H9 (cell line): ENCODE measurements around the gene APPL2. TPM values are rescaled to one million over a fixed set of nuclear protein-coding genes. Genes with fewer than 3 reads are reported as not detected.

Experiments used
- DNase-seq: peaks from one replicate; pipeline ENCODE4 v3.0.0-alpha.2; 2017
- H2AFZ ChIP-seq: one replicate; pipeline ENCODE4 v1.6.1; 2013; ENCODE audit warnings: mild to moderate bottlenecking, low read length, control low read depth, moderate library complexity
- H2AK5ac ChIP-seq: 2 replicates; pipeline ENCODE4 v1.6.1; 2013; ENCODE audit warnings: low read length, control low read depth, mixed read lengths; ENCODE audit not compliant: insufficient read length
- H2BK120ac ChIP-seq: one replicate; pipeline ENCODE4 v1.6.1; 2013; ENCODE audit warnings: low read depth, mild to moderate bottlenecking, low read length, control low read depth, inconsistent platforms; ENCODE audit not compliant: poor library complexity, severe bottlenecking
- H2BK12ac ChIP-seq: 2 replicates; pipeline ENCODE4 v1.6.1; 2013; ENCODE audit warnings: low read length, control low read depth, mixed read lengths, low read depth; ENCODE audit not compliant: insufficient read length
- H2BK15ac ChIP-seq: 2 replicates; pipeline ENCODE4 v1.6.1; 2013; ENCODE audit warnings: low read depth, low read length, control low read depth
- H2BK20ac ChIP-seq: one replicate; pipeline ENCODE4 v1.6.1; 2013; ENCODE audit warnings: low read depth, mild to moderate bottlenecking, low read length, control low read depth, inconsistent platforms; ENCODE audit not compliant: poor library complexity, severe bottlenecking
- H2BK5ac ChIP-seq: 2 replicates; pipeline ENCODE4 v1.6.1; 2013; ENCODE audit warnings: low read length, control low read depth, mixed read lengths; ENCODE audit not compliant: insufficient read length
- H3K14ac ChIP-seq: 2 replicates; pipeline ENCODE4 v1.6.1; 2013; ENCODE audit warnings: low read length, control low read depth; ENCODE audit not compliant: insufficient read depth
- H3K18ac ChIP-seq: 2 replicates; pipeline ENCODE4 v1.6.1; 2013; ENCODE audit warnings: low read depth, mild to moderate bottlenecking, mixed read lengths, low read length, control low read depth; ENCODE audit not compliant: insufficient read length
- H3K23ac ChIP-seq: 2 replicates; pipeline ENCODE4 v1.6.1; 2013; ENCODE audit warnings: low read length, control low read depth, mixed read lengths, low read depth; ENCODE audit not compliant: insufficient read length
- H3K23me2 ChIP-seq: 2 replicates; pipeline ENCODE4 v1.6.1; 2013; ENCODE audit warnings: low read depth, mild to moderate bottlenecking, mixed read lengths, low read length, control low read depth; ENCODE audit not compliant: insufficient read length, poor library complexity, severe bottlenecking
- H3K27ac ChIP-seq: 2 replicates; pipeline ENCODE4 v1.5.1; 2013; ENCODE audit warnings: low read length, control low read depth, mixed read lengths, low read depth; ENCODE audit not compliant: insufficient read length
- H3K27me3 ChIP-seq: 2 replicates; pipeline ENCODE4 v1.6.1; 2013; ENCODE audit warnings: low read length, control low read depth, inconsistent platforms; ENCODE audit not compliant: insufficient read depth
- H3K4ac ChIP-seq: 2 replicates; pipeline ENCODE4 v1.6.1; 2013; ENCODE audit warnings: low read depth, mild to moderate bottlenecking, control low read depth, inconsistent platforms, low read length, moderate library complexity
- H3K4me1 ChIP-seq: 2 replicates; pipeline ENCODE4 v1.6.1; 2013; ENCODE audit warnings: low read length, control low read depth, inconsistent platforms; ENCODE audit not compliant: insufficient read depth
- H3K4me2 ChIP-seq: 2 replicates; pipeline ENCODE4 v1.6.1; 2013; ENCODE audit warnings: low read length, control low read depth, mixed read lengths; ENCODE audit not compliant: insufficient read length, insufficient read depth
- H3K56ac ChIP-seq: 2 replicates; pipeline ENCODE4 v1.6.1; 2013; ENCODE audit warnings: low read depth, mild to moderate bottlenecking, mixed read lengths, low read length, control low read depth; ENCODE audit not compliant: insufficient read length
- H3K79me1 ChIP-seq: 2 replicates; pipeline ENCODE4 v1.6.1; 2013; ENCODE audit warnings: low read depth, mild to moderate bottlenecking, moderate library complexity, low read length, control low read depth, inconsistent platforms; ENCODE audit not compliant: insufficient read depth, poor library complexity, severe bottlenecking
- H3K79me2 ChIP-seq: 2 replicates; pipeline ENCODE4 v1.6.1; 2013; ENCODE audit warnings: low read length, control low read depth, inconsistent platforms; ENCODE audit not compliant: insufficient read depth
- H3K9ac ChIP-seq: 2 replicates; pipeline ENCODE4 v1.6.1; 2013; ENCODE audit warnings: low read length, control low read depth, mixed read lengths; ENCODE audit not compliant: insufficient read length; ENCODE audit errors: extremely low read depth
- H3K9me3 ChIP-seq: one replicate; pipeline ENCODE4 v1.6.1; 2013; ENCODE audit warnings: low read depth, low read length, inconsistent platforms; ENCODE audit not compliant: control insufficient read depth
- H3T11ph ChIP-seq: one replicate; pipeline ENCODE4 v1.6.1; 2013; ENCODE audit warnings: mild to moderate bottlenecking, low read length, control low read depth, inconsistent platforms
- H4K20me1 ChIP-seq: one replicate; pipeline ENCODE4 v1.6.1; 2013; ENCODE audit not compliant: control insufficient read depth, insufficient read length, insufficient read depth
- H4K5ac ChIP-seq: 2 replicates; pipeline ENCODE4 v1.6.1; 2013; ENCODE audit warnings: low read depth, mild to moderate bottlenecking, mixed read lengths, low read length, control low read depth; ENCODE audit not compliant: insufficient read length
- H4K8ac ChIP-seq: replicated peaks from 2 replicates; pipeline ENCODE4 v1.6.1; 2013; ENCODE audit warnings: low read length, control low read depth, mixed read lengths, low read depth; ENCODE audit not compliant: insufficient read length
- H4K91ac ChIP-seq: 2 replicates; pipeline ENCODE4 v1.6.1; 2013; ENCODE audit warnings: low read depth, mild to moderate bottlenecking, moderate library complexity, mixed read lengths, low read length, control low read depth; ENCODE audit not compliant: insufficient read length
- H3K27ac Mint-ChIP-seq, 3 experiments: 2 replicates in 2 of 3; 3 replicates in 1 of 3; pipeline ENCODE4 v1.8.0; 2020 to 2021; ENCODE audit warnings: mixed read lengths in 3 of 3, mild to moderate bottlenecking in 1 of 3, moderate library complexity in 1 of 3
- H3K27me3 Mint-ChIP-seq: 2 replicates; pipeline ENCODE4 v1.8.0; 2021; ENCODE audit warnings: low read depth, mild to moderate bottlenecking, moderate library complexity, mixed read lengths
- H3K36me3 Mint-ChIP-seq, 3 experiments: 2 replicates in 2 of 3; 3 replicates in 1 of 3; pipeline ENCODE4 v1.8.0; 2020 to 2021; ENCODE audit warnings: low read depth in 3 of 3, mixed read lengths in 3 of 3; ENCODE audit not compliant: insufficient read depth in 1 of 3
- H3K4me1 Mint-ChIP-seq, 2 experiments: 2 replicates each; pipeline ENCODE4 v1.8.0; 2020; ENCODE audit warnings: mixed read lengths in 2 of 2
- H3K4me3 Mint-ChIP-seq, 2 experiments: 2 replicates in 1 of 2; 3 replicates in 1 of 2; pipeline ENCODE4 v1.8.0; 2020 to 2021; ENCODE audit warnings: mild to moderate bottlenecking in 2 of 2, mixed read lengths in 2 of 2, moderate library complexity in 1 of 2
- H3K9me3 Mint-ChIP-seq, 2 experiments: 2 replicates in 1 of 2; 3 replicates in 1 of 2; pipeline ENCODE4 v1.8.0; 2020; ENCODE audit warnings: mild to moderate bottlenecking in 2 of 2, mixed read lengths in 2 of 2, moderate library complexity in 1 of 2
- CTCF ChIP-seq: fragments of 200-600 bp; sonication (generic); conservative IDR thresholded peaks from 3 replicates; pipeline ENCODE4 v1.8.0; 2021; ENCODE audit warnings: antibody characterized with exemption, mild to moderate bottlenecking
- WGBS: extraction: QIAGEN DNeasy Blood & Tissue Kit; methylation state at CpG from one replicate; pipeline ENCODE4 v1.1.7; 2013; ENCODE audit warnings: missing lambda C conversion rate, low lambda C conversion rate, mixed read lengths; ENCODE audit not compliant: insufficient read length; ENCODE audit errors: extremely low coverage; 5-methylcytosine and 5-hydroxymethylcytosine counted together
- total RNA-seq: library from RNA; stranded (reverse); gene quantifications from 2 replicates; pipeline ENCODE4 v1.2.1, GENCODE V29; 2021

APPL2 gene
- total RNA-seq, 1 experiment from 2014 or later = 18.5 TPM

- H3K4me1 Mint-ChIP-seq = peaks cover 8 to 13% of the 10 kb centered on the region in 2 experiments
- Histone ChIP-seq H3K9me3 (no peaks in the 10 kb centered on the region), H3K23ac (no peak overlapping the region), H3K4me2 (no peak overlapping the region), H3K23me2 (no peaks in the 10 kb centered on the region), H2AFZ (no peak overlapping the region), H3K79me1 (no peaks in the 10 kb centered on the region), H3K27me3 (no peaks in the 10 kb centered on the region), H4K20me1 (no peaks in the 10 kb centered on the region), H2BK15ac (no peak overlapping the region), H2BK120ac (no peak overlapping the region), H3K56ac (no peak overlapping the region), H2AK5ac (no peak overlapping the region), H3K14ac (no peak overlapping the region), H3K79me2 (no peaks in the 10 kb centered on the region), H3K9ac (no peak overlapping the region), H3K18ac (no peak overlapping the region), H3K27ac (no peak overlapping the region), H3K4ac (no peak overlapping the region), H4K91ac (no peak overlapping the region), H2BK12ac (no peak overlapping the region), H2BK20ac (no peak overlapping the region), H4K5ac (no peak overlapping the region), H2BK5ac (no peak overlapping the region), H4K8ac (no peak overlapping the region), H3K4me1 (no peaks in the 10 kb centered on the region), H3T11ph (no peak overlapping the region)
- no CpG with 5 or more reads among the region's 2 CpGs for WGBS
- H3K4me3 Mint-ChIP-seq = no peak overlapping the region
- H3K27ac Mint-ChIP-seq = no peak overlapping the region
- no peak for TF ChIP-seq CTCF
- H3K9me3 Mint-ChIP-seq = no peaks in the 10 kb centered on the region
- H3K36me3 Mint-ChIP-seq = no peaks in the 10 kb centered on the region
- DNase-seq = no peak
- H3K27me3 Mint-ChIP-seq = no peaks in the 10 kb centered on the region
Observed at GRCh38 chr12:105273601-105274000, 37.6 kb upstream of the APPL2 start.
